B cell (primary cell): ENCODE results near the gene S100A8.

Experiments
- EZH2 ChIP-seq: IDR thresholded peaks from 2 replicates; pipeline ENCODE4 v1.6.1; 2012; ENCODE audit warnings: borderline replicate concordance, low read depth, mild to moderate bottlenecking, moderate library complexity, low read length; ENCODE audit not compliant: insufficient read depth, poor library complexity, severe bottlenecking
- TF ChIP-seq, protein P1 (sequence below): fragments of 200-600 bp; IDR thresholded peaks from one replicate; pipeline ENCODE4 v1.8.0; 2022; ENCODE audit warnings: antibody characterized with exemption, mild to moderate bottlenecking

DNA sequence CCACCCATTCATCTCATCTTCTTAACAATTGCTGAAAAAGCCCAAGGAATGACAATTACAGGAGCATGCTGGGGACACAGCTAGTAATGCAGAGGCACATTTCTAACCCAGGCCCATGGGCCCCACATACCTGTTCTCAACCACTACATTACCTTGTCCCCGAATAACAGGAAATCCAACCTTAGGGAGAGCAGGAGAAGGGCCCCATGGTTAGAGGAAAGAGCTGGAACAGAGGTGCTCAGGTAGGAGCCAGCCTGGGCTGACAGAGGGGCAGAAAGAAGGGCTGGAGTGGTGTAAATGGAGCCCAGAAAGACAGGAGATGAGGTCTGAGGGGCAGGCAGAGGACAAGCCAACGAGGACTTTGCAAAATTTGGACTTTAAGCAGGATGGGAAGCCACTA, 11.4 kb upstream of the S100A8 start:
- TF ChIP-seq, protein P1, sequence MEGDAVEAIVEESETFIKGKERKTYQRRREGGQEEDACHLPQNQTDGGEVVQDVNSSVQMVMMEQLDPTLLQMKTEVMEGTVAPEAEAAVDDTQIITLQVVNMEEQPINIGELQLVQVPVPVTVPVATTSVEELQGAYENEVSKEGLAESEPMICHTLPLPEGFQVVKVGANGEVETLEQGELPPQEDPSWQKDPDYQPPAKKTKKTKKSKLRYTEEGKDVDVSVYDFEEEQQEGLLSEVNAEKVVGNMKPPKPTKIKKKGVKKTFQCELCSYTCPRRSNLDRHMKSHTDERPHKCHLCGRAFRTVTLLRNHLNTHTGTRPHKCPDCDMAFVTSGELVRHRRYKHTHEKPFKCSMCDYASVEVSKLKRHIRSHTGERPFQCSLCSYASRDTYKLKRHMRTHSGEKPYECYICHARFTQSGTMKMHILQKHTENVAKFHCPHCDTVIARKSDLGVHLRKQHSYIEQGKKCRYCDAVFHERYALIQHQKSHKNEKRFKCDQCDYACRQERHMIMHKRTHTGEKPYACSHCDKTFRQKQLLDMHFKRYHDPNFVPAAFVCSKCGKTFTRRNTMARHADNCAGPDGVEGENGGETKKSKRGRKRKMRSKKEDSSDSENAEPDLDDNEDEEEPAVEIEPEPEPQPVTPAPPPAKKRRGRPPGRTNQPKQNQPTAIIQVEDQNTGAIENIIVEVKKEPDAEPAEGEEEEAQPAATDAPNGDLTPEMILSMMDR = no peak
- TF ChIP-seq EZH2 = no peak
